Measurements from ENCODE around the gene CLCNKA.
"Not testable (repeated sequence)": the region's sequence is repeated elsewhere in the genome, so short reads cannot be mapped to it uniquely, and the experiment has no call there.

The CLCNKA gene

DNA sequence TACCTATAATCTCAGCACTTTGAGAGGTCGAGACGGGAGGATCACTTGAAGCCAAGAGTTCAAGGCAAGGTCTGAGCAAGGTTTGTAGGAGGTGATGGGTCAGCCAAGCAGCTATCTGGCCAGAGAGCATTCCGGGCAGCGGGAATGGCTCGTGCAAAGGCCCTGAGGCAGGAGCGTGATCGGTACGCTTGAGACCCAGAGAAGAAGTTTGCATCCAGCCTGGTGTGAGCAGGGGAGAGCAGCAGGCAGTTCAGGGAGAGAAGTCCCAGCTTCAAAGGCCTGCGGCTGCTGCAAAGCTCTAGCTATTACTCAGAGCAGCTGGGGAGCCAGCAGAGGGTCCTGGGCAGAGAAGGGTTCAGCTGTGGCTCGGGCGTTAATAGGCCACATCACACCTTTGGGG lies 22.9 kb upstream of the CLCNKA start:
- DNase-seq: no peak

GRCh38 chr1:16001274-16001673 lies 20.6 kb upstream of the CLCNKA start:
- not testable (repeated sequence) for DNase-seq

- DNase-seq: no peak
Measured at GRCh38 chr1:16005597-16005996, 16.2 kb upstream of the CLCNKA start.

DNA sequence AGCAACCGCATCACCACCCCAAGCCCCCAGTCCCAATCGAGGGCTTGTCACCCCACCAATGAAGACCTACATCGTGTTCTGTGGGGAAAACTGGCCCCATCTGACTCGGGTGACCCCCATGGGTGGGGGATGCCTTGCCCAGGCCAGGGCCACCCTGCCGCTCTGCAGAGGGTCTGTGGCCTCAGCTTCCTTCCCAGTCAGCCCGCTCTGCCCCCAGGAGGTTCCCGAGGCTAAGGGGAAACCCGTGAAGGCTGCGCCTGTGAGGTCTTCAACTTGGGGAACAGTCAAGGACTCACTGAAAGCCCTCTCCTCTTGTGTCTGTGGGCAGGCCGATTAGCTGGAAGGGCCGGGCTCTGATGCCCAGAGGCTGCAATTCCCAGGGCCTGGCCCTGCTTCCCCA lies 15.8 kb upstream of the CLCNKA start:
- no peak for DNase-seq

DNA sequence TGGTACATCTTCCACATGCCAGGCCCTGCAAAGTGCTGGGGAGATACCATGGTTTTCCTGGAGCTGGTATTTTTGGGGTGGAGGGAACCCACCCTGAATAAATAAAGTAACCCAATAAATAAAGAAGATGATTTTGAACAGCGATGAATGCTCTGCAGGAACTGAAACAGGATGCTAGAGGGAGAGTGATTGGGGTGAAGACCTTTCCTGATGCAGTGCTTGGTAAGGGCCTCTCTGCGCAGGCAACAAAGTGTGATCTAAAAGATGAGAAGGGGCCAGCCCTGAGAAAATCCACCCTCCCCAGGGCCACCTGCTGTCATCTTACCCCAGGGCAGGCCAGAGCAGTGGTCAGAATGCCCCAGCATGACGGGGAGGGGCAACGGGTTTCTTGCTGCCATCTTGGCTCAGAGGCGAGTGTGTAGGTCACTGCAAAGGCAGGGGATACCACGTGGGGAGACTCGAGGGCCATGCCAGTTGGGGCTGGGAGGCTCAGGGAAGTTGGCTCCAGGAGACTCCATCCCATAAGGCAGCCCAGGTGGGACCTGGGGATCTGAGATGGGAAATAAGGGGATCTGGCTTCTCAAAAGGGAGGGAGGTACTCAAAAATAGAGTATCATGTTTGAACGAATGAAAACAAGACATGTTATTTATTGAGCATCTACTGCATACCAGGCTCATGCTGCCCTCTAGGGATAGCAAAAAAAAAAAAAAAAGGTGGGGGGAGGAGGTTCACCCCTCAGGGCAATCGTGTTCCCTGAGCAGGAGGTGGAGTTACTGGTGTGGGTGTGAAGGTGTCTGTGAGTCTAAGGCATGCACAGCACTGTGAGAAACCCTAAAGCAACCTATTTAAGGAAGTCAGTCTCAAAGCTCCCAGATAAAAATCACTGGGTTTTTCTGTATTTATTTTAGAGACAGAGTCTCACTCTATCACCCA lies 15.0 kb upstream of the CLCNKA start:
- no peak for DNase-seq

DNA sequence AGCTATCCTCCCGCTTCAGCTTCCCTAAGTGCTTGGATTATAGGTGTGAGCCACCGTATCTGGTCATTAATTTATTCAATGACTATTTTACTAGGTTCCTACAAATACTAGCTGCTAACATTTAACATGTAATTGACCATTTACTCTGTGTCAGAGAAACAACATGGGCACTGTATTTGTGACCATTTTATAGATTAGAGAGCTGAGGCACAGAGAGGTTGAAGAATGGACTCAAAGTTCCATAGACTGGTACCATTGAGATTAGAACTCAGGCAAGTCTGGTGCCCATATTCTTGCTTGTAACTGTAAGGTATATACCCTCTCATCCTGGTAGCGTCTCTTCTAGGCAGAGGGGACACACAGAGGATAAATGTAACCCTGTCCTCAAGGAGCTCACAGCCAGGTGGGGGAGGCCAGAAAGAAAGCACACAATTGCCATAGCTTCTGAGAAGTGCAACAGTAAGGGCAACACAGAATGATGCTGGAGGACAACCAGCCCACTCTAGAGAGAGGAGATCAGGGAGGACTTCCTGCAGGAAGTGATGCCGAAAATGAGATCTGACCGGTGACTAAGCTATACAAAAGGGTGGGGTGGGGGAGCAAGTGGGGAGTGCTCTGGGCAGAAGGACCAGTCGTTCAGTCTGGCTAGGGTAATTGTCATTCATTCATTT lies 14.0 kb upstream of the CLCNKA start:
- no peak for DNase-seq

DNA sequence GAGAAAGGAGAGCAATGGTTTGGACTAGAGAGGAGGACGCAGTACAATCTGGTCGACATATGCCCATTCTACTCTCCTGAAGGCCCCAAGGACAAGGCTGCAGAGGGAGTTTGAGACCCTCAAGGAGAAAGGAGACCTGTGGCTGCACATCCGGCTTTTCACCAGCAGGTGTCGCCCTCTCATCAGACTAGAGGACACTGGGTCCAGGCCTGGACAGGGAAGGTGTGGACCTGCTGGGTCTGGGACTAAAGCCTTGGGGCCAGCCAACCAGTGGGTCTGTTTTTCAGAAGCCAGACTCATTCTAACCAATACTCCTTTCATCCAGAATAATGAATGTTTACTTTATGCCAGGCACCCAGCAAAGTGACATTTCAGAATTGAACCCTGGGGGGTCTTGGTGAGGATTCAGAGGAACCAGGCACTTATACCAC lies 12.8 kb upstream of the CLCNKA start:
- peak; percentile 34 for DNase-seq

- DNase-seq: no peak
Measured at GRCh38 chr1:16009678-16010077, 12.2 kb upstream of the CLCNKA start.

GRCh38 chr1:16010837-16011236 lies 11.0 kb upstream of the CLCNKA start:
- no peak for DNase-seq

GRCh38 chr1:16011936-16012589 lies 9.8 kb upstream of the CLCNKA start:
- no peak for DNase-seq

GRCh38 chr1:16012590-16013219 lies 9.1 kb upstream of the CLCNKA start:
- no peak for DNase-seq

DNA sequence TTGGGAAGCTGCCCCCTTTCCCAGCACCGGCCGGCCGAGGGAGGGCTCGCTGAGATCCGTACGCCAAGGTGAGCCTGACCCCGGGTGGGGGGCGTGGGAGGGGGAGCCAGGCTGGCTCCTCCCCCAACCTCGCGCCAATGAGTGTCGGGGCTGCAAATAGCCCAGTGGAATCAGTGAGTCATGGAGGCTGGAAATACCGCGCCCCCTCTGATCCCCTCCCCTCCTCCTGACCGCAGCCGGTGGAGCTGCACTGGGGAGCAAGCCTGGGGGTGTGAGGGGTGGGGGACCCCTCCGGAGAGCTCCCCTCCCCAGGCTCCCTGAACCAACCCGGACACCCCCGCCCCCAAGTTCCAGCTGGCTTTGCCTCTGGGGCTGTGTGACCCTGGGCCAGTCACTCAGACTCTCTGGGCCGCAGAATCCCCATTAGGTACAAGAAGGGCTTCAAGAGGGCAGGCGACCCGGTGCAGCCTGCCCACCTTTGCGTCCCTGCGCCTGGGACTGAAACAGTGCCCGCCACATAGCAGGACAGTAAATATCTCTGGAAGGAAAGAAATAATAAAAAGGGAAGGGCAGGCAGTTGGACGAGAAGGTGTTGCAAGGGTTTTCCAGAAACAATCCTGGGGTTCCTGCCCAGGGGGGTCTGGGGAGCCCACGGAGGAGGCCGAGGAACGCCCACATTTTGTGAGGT lies 8.5 kb upstream of the CLCNKA start:
- DNase-seq: peak; percentile 35

- DNase-seq: no peak
Measured at GRCh38 chr1:16013908-16014258, 8.0 kb upstream of the CLCNKA start.

- DNase-seq: no peak
Measured at GRCh38 chr1:16014509-16015482, 7.0 kb upstream of the CLCNKA start.

GRCh38 chr1:16015491-16015890 lies 6.3 kb upstream of the CLCNKA start:
- no peak for DNase-seq

DNA sequence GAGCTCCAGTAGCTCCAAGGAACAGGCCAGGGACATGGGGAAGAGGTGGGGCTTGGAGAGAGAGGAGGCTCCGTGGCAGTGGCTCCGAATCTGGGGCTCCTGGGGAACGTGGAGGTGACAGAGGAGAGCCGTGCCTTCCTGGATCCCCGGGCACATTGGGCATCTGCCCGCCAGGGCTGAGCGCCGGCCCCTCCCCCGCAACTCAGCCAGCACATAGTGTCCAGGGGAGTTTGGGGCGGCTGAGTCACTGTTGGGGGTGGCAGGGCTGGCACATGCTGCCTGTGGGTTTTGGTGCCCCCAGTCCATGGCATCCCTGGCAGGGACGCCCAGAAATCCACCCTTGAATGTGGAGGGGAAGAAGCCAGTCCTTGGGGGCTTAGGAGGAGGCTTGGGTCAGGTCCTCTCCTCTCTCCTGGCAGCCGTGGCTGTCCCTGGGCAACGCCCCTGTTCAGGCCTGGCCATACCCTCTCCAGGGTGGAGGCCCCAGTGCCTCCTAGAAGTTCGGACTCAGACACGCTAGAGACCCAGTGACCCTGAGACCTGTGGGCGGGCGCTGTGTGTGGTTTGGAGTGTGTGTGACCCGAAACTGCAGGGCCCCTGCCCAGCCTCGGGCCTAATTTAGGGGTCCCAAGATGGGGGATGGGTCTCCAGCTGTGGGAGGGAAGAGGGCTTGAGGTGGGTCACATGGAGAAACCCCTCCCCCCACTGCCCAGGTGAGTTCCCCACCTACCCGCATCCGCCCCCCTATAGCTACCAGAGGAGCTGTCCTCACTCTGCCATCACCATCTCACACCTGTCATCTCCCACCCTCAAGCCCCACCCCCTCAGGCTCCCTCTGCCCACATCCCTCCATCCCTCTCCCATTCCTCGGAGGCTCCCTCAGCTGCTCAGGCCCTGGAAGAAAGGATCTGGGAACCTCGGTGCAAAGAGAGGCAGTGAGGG lies 5.6 kb upstream of the CLCNKA start:
- DNase-seq: no peak

DNA sequence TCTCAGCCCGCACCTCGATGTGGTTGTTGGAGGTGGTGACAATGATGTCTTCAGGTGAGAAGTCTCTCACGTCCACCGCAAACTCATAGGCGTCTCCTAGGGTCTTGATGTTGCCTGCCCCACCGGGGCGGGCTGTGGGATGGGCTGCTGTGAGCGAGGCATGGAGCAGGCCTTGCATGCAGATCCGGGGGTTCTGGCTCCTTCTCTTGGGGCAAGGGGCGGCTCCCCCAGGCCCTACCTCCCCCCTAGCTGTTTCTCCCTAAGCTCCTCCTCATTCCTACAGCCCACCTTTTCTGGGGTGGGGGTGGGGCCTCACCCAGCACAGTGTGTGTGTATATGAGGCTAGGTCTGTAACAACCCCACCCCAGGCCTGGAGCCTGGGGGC lies 4.8 kb upstream of the CLCNKA start:
- no peak for DNase-seq

- DNase-seq: peak; percentile 53
Measured at GRCh38 chr1:16017461-16018303, 4.2 kb upstream of the CLCNKA start, which contains the start of gene HSPB7. Gene HSPB7, minus strand, starts transcription at chr1:16018043. Its CDS starts 80 bp downstream, at chr1:16017963.

- DNase-seq: no peak
Measured at GRCh38 chr1:16018308-16018707, 3.5 kb upstream of the CLCNKA start.

Data from amniotic stem cell (primary cell).